ENCODE data around the gene FBXW7. TPM values are rescaled to one million over a fixed set of nuclear protein-coding genes. Genes with fewer than 3 reads are reported as not detected.

The FBXW7 gene
- total and polyA plus RNA-seq, 2 of the 8 experiments (the other 6 are each of a cell fraction or from before 2014, with no cell fraction given) = 6.0 to 26.7 TPM

DNA sequence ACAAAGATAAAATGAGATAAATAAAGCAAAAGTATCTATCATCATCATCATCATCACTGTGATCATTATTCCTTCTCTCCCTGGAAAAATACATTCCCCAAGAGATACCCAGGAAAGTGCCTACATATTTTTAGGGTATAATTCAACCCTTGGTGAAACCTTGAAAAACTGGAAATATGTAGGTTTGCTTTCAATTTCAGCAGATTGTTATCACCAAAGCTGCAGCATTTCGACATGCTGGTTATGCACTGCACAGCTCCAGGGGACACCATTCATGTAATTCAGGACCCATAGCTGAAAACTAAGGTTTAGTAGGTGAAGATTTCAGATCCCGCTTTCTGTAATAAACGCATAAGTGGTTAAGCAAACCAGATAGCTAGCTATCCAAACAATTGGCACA lies 28.4 kb upstream of the FBXW7 start (continued):
- TF ChIP-seq, protein P1, sequence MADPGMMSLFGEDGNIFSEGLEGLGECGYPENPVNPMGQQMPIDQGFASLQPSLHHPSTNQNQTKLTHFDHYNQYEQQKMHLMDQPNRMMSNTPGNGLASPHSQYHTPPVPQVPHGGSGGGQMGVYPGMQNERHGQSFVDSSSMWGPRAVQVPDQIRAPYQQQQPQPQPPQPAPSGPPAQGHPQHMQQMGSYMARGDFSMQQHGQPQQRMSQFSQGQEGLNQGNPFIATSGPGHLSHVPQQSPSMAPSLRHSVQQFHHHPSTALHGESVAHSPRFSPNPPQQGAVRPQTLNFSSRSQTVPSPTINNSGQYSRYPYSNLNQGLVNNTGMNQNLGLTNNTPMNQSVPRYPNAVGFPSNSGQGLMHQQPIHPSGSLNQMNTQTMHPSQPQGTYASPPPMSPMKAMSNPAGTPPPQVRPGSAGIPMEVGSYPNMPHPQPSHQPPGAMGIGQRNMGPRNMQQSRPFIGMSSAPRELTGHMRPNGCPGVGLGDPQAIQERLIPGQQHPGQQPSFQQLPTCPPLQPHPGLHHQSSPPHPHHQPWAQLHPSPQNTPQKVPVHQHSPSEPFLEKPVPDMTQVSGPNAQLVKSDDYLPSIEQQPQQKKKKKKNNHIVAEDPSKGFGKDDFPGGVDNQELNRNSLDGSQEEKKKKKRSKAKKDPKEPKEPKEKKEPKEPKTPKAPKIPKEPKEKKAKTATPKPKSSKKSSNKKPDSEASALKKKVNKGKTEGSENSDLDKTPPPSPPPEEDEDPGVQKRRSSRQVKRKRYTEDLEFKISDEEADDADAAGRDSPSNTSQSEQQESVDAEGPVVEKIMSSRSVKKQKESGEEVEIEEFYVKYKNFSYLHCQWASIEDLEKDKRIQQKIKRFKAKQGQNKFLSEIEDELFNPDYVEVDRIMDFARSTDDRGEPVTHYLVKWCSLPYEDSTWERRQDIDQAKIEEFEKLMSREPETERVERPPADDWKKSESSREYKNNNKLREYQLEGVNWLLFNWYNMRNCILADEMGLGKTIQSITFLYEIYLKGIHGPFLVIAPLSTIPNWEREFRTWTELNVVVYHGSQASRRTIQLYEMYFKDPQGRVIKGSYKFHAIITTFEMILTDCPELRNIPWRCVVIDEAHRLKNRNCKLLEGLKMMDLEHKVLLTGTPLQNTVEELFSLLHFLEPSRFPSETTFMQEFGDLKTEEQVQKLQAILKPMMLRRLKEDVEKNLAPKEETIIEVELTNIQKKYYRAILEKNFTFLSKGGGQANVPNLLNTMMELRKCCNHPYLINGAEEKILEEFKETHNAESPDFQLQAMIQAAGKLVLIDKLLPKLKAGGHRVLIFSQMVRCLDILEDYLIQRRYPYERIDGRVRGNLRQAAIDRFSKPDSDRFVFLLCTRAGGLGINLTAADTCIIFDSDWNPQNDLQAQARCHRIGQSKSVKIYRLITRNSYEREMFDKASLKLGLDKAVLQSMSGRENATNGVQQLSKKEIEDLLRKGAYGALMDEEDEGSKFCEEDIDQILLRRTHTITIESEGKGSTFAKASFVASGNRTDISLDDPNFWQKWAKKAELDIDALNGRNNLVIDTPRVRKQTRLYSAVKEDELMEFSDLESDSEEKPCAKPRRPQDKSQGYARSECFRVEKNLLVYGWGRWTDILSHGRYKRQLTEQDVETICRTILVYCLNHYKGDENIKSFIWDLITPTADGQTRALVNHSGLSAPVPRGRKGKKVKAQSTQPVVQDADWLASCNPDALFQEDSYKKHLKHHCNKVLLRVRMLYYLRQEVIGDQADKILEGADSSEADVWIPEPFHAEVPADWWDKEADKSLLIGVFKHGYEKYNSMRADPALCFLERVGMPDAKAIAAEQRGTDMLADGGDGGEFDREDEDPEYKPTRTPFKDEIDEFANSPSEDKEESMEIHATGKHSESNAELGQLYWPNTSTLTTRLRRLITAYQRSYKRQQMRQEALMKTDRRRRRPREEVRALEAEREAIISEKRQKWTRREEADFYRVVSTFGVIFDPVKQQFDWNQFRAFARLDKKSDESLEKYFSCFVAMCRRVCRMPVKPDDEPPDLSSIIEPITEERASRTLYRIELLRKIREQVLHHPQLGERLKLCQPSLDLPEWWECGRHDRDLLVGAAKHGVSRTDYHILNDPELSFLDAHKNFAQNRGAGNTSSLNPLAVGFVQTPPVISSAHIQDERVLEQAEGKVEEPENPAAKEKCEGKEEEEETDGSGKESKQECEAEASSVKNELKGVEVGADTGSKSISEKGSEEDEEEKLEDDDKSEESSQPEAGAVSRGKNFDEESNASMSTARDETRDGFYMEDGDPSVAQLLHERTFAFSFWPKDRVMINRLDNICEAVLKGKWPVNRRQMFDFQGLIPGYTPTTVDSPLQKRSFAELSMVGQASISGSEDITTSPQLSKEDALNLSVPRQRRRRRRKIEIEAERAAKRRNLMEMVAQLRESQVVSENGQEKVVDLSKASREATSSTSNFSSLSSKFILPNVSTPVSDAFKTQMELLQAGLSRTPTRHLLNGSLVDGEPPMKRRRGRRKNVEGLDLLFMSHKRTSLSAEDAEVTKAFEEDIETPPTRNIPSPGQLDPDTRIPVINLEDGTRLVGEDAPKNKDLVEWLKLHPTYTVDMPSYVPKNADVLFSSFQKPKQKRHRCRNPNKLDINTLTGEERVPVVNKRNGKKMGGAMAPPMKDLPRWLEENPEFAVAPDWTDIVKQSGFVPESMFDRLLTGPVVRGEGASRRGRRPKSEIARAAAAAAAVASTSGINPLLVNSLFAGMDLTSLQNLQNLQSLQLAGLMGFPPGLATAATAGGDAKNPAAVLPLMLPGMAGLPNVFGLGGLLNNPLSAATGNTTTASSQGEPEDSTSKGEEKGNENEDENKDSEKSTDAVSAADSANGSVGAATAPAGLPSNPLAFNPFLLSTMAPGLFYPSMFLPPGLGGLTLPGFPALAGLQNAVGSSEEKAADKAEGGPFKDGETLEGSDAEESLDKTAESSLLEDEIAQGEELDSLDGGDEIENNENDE (IDR thresholded peaks at IDR 0.05; ENCODE audit: insufficient replicate concordance, low read length) = no peak
- no peak for TF ChIP-seq FOSL1 (IDR thresholded peaks at IDR 0.05; ENCODE audit: insufficient read depth, low read depth, low read length)
